Testis (tissue), 3 donors: ENCODE results near the gene CCL28. TPM values are rescaled to one million over a fixed set of nuclear protein-coding genes. Genes with fewer than 3 reads are reported as not detected.

Experiments used
- DNase-seq: peaks from one replicate; pipeline ENCODE4 v3.0.0-alpha.2; 2019
- H3K27ac ChIP-seq, 2 donors: fragments of 200-600 bp; sonication (generic); one replicate each; pipeline ENCODE4 v1.5.1; 2019
- H3K27me3 ChIP-seq: fragments of 200-600 bp; sonication (generic); one replicate; pipeline ENCODE4 v1.5.1; 2019
- H3K36me3 ChIP-seq: fragments of 200-600 bp; sonication (generic); one replicate; pipeline ENCODE4 v1.5.1; 2017; ENCODE audit warnings: low read depth; ENCODE audit errors: missing control alignments
- H3K4me1 ChIP-seq: fragments of 200-600 bp; sonication (generic); one replicate; pipeline ENCODE4 v1.5.1; 2019
- H3K4me3 ChIP-seq, 2 donors: fragments of 200-600 bp; sonication (generic); one replicate each; pipeline ENCODE4 v1.5.1; 2017 to 2019
- H3K9me3 ChIP-seq: fragments of 200-600 bp; sonication (generic); one replicate; pipeline ENCODE4 v1.5.1; 2017
- POLR2A ChIP-seq: fragments of 450-650 bp; IDR thresholded peaks from one replicate; pipeline ENCODE4 v1.6.1; 2017; ENCODE audit warnings: antibody characterized with exemption, mild to moderate bottlenecking, moderate library complexity
- WGBS, 2 donors: methylation state at CpG; one replicate each; pipeline ENCODE4 v1.1.5; 2018; 5-methylcytosine and 5-hydroxymethylcytosine counted together
- intact Hi-C: fragments of 100-400 bp; cut with DNase I; formaldehyde crosslinking; loops from one replicate; pipeline ENCODE4 v1.15.1; 2023; ENCODE audit warnings: low total_unique reads
- polyA plus RNA-seq: library from polyadenylated mRNA; stranded (reverse); fragments of 350-450 nt; fragmentation: Illumina TruSeq; extraction: RNeasy Lipid Tissue Mini Kit (QIAGEN cat#74804); gene quantifications from one replicate; pipeline ENCODE4 v1.2.3, GENCODE V29; 2014; ENCODE audit warnings: low read depth, low replicate concordance; ENCODE audit not compliant: insufficient read depth
- total RNA-seq, 2 donors: library from RNA; depleted of rRNA; stranded (reverse); fragments of >200 nt; gene quantifications; one replicate each; pipeline ENCODE4 v1.2.3, GENCODE V29; 2016
- TF ChIP-seq, protein P1 (sequence below), 3 experiments: fragments of 450-650 bp in 2 of 3; fragments of 200-600 bp in 1 of 3; sonication (generic) in 1 of 3; IDR thresholded peaks; one replicate each; pipeline ENCODE4 v1.5.1; 2016 to 2019; ENCODE audit warnings: antibody characterized with exemption in 3 of 3, mild to moderate bottlenecking in 2 of 3, moderate library complexity in 1 of 3

Gene CCL28
- total and polyA plus RNA-seq, 3 donors from 2014 or later = 3.8 to 7.6 (median 5.6) TPM

DNA sequence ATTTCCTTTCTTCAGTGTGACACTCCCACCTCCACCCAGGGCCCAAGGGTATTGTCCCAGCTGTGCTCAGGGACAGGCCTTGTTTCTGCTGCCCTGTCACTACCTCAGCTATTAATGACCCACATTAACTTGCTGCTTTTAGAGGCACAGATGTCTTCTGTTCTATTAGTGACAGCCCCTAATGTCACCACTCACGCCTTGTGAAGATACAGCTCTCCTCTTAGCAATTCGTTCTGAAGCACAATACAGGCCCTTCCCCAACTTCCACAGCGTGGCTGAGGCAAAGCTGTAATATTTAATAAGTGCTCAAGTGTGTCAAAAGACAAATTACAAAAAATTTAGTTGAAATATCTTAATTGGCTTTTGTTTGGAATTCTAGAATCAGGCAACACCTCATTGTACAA is 54.3 kb downstream of the CCL28 start:
- DNase-seq = no peak
- 57 to 67% methylated on average over 3 of the region's 3 CpGs for WGBS, 2 donors
- Histone ChIP-seq H3K27me3 (no peaks in the 10 kb centered on the region), H3K4me3 (no peak overlapping the region), H3K36me3 (no peaks in the 10 kb centered on the region), H3K27ac (no peak overlapping the region), H3K9me3 (no peaks in the 10 kb centered on the region), H3K4me1 (no peaks in the 10 kb centered on the region)
- TF ChIP-seq POLR2A = no peak
- TF ChIP-seq, protein P1, sequence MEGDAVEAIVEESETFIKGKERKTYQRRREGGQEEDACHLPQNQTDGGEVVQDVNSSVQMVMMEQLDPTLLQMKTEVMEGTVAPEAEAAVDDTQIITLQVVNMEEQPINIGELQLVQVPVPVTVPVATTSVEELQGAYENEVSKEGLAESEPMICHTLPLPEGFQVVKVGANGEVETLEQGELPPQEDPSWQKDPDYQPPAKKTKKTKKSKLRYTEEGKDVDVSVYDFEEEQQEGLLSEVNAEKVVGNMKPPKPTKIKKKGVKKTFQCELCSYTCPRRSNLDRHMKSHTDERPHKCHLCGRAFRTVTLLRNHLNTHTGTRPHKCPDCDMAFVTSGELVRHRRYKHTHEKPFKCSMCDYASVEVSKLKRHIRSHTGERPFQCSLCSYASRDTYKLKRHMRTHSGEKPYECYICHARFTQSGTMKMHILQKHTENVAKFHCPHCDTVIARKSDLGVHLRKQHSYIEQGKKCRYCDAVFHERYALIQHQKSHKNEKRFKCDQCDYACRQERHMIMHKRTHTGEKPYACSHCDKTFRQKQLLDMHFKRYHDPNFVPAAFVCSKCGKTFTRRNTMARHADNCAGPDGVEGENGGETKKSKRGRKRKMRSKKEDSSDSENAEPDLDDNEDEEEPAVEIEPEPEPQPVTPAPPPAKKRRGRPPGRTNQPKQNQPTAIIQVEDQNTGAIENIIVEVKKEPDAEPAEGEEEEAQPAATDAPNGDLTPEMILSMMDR (IDR thresholded peaks at IDR 0.05) = no peak
- intact Hi-C loops = no loop called here

DNA sequence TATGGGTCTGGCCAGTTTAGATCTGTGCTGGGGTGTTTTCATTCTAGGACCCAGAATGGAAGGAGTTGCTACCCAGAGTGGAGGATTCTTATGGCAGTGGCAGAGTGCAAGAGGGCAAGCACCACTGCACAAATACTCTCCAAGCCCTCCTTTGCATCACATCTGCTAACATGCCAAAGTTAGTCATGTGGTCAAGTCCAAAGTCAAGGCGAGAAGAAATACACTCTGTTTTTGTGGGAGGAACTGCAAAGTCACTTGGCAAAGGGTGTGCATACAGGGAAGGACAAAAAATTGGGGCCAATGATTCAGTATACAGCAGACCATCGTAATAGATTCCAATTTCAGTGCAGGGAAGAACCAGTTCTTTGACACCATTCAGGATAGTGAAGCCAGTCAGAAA is 55.1 kb downstream of the CCL28 start:
- intact Hi-C loops = no loop called here
- Histone ChIP-seq H3K4me1 (no peaks in the 10 kb centered on the region), H3K4me3 (no peak overlapping the region), H3K9me3 (no peaks in the 10 kb centered on the region), H3K27ac (no peak overlapping the region), H3K27me3 (no peaks in the 10 kb centered on the region), H3K36me3 (no peaks in the 10 kb centered on the region)
- no peak for DNase-seq
- TF ChIP-seq, protein P1 (IDR thresholded peaks at IDR 0.05) = no peak
- no peak for TF ChIP-seq POLR2A
- WGBS, 2 donors = 67 to 68% methylated on average over 2 of the region's 2 CpGs

DNA sequence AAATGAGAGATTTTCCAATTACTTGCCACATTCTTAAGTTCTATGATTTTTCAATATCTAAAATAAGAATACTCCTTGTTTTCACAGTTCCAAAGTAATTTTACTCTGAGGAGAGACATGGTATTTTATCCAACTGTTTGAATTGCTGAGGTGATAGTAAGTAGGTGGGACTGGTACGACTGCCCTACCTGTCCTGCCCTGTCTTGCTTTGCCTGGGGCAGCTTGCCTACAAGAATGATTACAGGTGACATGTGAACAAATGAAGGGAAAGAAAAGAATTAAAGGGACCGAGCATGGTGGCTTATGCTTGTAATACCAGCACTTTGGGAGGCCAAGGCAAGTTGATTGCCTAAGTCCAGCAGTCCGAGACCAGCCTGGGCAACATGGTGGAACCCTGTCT is 57.4 kb downstream of the CCL28 start:
- Histone ChIP-seq H3K4me3 (no peak overlapping the region), H3K4me1 (no peaks in the 10 kb centered on the region), H3K27me3 (no peaks in the 10 kb centered on the region), H3K9me3 (no peaks in the 10 kb centered on the region), H3K36me3 (no peaks in the 10 kb centered on the region), H3K27ac (no peak overlapping the region)
- intact Hi-C loops = no loop called here
- WGBS, 2 donors = 92 to 96% methylated on average over 3 of the region's 3 CpGs
- TF ChIP-seq, protein P1 (IDR thresholded peaks at IDR 0.05) = no peak
- no peak for TF ChIP-seq POLR2A
- no peak for DNase-seq

DNA sequence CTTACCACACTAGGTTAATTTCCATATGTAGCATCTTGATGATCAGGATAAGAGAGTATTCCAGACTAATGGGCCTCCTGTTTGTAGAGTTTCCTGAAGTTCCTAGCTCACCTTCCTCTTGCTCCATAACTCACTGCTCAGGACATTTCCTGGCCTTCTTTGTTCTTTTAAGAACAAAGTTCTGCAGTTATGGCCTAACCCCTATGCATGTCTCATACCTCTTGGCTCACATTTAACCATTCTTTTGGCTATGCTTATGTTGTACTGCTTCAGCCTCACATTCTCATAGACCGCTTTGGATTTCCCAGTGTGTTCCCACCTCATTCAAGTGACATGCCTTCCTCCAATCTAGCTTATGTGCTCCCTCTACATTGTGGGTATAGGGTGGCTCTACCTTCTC is 58.5 kb downstream of the CCL28 start:
- no peaks in the 10 kb centered on the region for H3K27me3 ChIP-seq
- no peak overlapping the region for H3K4me3 ChIP-seq
- H3K27ac ChIP-seq = no peak overlapping the region
- no peak for TF ChIP-seq POLR2A
- TF ChIP-seq, protein P1 (IDR thresholded peaks at IDR 0.05) = no peak
- 96 to 100% methylated on average over 1 of the region's 1 CpG for WGBS, 2 donors
- DNase-seq = no peak
- intact Hi-C loops = no loop called here
- no peaks in the 10 kb centered on the region for H3K4me1 ChIP-seq
- H3K9me3 ChIP-seq = no peaks in the 10 kb centered on the region
- H3K36me3 ChIP-seq = no peaks in the 10 kb centered on the region

DNA sequence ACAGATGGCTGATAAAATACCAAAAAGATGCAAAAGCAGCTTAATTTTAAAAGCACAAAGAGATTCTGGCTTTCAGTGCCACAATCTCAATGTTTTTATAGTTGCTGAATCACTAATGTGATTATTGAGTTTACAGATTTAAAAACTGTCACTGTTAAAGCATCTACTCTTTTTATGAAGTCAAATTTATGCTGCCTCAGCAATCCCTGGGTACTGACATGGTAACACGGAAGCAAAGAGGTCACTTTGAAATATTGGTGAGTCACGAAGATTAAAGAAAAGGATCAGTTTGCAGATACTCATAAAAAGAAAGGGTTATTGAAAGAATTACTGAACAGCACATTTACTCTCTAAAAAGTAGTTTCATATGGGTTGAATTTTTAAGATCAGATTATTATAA is 59.3 kb downstream of the CCL28 start:
- intact Hi-C loops = no loop called here
- Histone ChIP-seq H3K36me3 (no peaks in the 10 kb centered on the region), H3K27me3 (no peaks in the 10 kb centered on the region), H3K4me1 (no peaks in the 10 kb centered on the region), H3K27ac (no peak overlapping the region), H3K4me3 (no peak overlapping the region), H3K9me3 (no peaks in the 10 kb centered on the region)
- DNase-seq = no peak
- WGBS, 2 donors = 78 to 88% methylated on average over 2 of the region's 2 CpGs
- TF ChIP-seq, protein P1 (IDR thresholded peaks at IDR 0.05) = no peak
- TF ChIP-seq POLR2A = no peak
